ENCODE results near the gene MICAL2. TPM values are rescaled to one million over a fixed set of nuclear protein-coding genes. Genes with fewer than 3 reads are reported as not detected.

Gene MICAL2
- total RNA-seq, 1 experiment from 2014 or later, result 37.4 TPM

- no peak for DNase-seq (ENCODE audit: low read depth, low spot score)
- H3K36me3 ChIP-seq (ENCODE audit: control insufficient read depth in 1 of 2, insufficient read depth in 2 of 2, low read length in 2 of 2), result no peaks in the 10 kb centered on the region
- peaks cover 10% of the 10 kb centered on the region in 2 experiments for H3K4me1 ChIP-seq (ENCODE audit: control insufficient read depth in 1 of 2, insufficient read depth in 2 of 2, low read length in 2 of 2)
- H3K4me3 ChIP-seq (replicated peaks in 1 of 2; ENCODE audit: low read depth in 1 of 2, low read length in 2 of 2), result no peak overlapping the region
- H3K9me3 ChIP-seq (ENCODE audit: control insufficient read depth in 1 of 2, insufficient read depth in 1 of 2, low read depth in 1 of 2, low read length in 2 of 2), result no peaks in the 10 kb centered on the region
- no peaks in the 10 kb centered on the region for H3K9me2 ChIP-seq (ENCODE audit: insufficient read depth)
- H4K20me1 ChIP-seq (ENCODE audit: insufficient read depth), result no peaks in the 10 kb centered on the region
- no peak overlapping the region for H3K9ac ChIP-seq (ENCODE audit: low read length)
- ChIA-PET CTCF (interaction anchor here (1.6 kb wide), 1 partner anchor 22 kb away, joined by 7 read pairs; no protein-coding TSS in a partner anchor), RAD21 (ENCODE audit: low non-redundant PET in 1 of 2, low total read pairs in 2 of 2, uncharacterized antibody in 2 of 2, unreplicated experiment in 2 of 2) (no interaction called here), POLR2A (no interaction called here)
- H3K27me3 ChIP-seq (ENCODE audit: insufficient read depth, low read length), result no peaks in the 10 kb centered on the region
- BruUV-seq (replicated peaks), result no TSS peak
- no peak overlapping the region for H2AFZ ChIP-seq (ENCODE audit: low read depth, low read length, poor library complexity, severe bottlenecking)
- TF ChIP-seq ATF3 (IDR thresholded peaks at IDR 0.05) (no peak), JUND (IDR thresholded peaks at IDR 0.05) (peak; percentile 20; the same call in 1 of the 2 replicates), FOSL1 (IDR thresholded peaks at IDR 0.05; ENCODE audit: low read depth) (peak; percentile 33; the same call in 1 of the 2 replicates)
- H3K79me2 ChIP-seq (ENCODE audit: insufficient read depth, low read length), result no peaks in the 10 kb centered on the region
- peak; percentile 64 for ATAC-seq
- no peak overlapping the region for H3K4me2 ChIP-seq (ENCODE audit: low read length)
- H3K27ac ChIP-seq (ENCODE audit: low read depth, low read length), result peak overlapping the region; percentile 29; the same call in 1 of the 2 replicates
- intact Hi-C loops (cut with micrococcal nuclease), result no loop called here
Measured at GRCh38 chr11:12258451-12258850, 148.1 kb downstream of the MICAL2 start.

- DNase-seq (ENCODE audit: low read depth, low spot score) (no peak), ATAC-seq (no peak)
- H3K4me1 ChIP-seq (ENCODE audit: control insufficient read depth in 1 of 2, insufficient read depth in 2 of 2, low read length in 2 of 2), result peaks cover 10% of the 10 kb centered on the region in 2 experiments
- intact Hi-C loops (cut with micrococcal nuclease), result no loop called here
- no peak for TF ChIP-seq CTCF (IDR thresholded peaks at IDR 0.05 in 2 of 3, conservative IDR thresholded peaks at IDR 0.05 in 1 of 3; ENCODE audit: borderline replicate concordance in 1 of 3, insufficient read depth in 1 of 3, low read depth in 2 of 3, low read length in 2 of 3)
- no peak for TF ChIP-seq EZH2 (IDR thresholded peaks at IDR 0.05)
- no peak for TF ChIP-seq CBX3 (IDR thresholded peaks at IDR 0.05; ENCODE audit: low read depth)
- TF ChIP-seq RAD21 (IDR thresholded peaks at IDR 0.05; ENCODE audit: low read depth), result no peak
- no peak for TF ChIP-seq SRF (IDR thresholded peaks at IDR 0.05; ENCODE audit: low read depth)
- TF ChIP-seq ELF1 (IDR thresholded peaks at IDR 0.05; ENCODE audit: borderline replicate concordance, low read depth), result no peak
- TF ChIP-seq FOSL1 (IDR thresholded peaks at IDR 0.05; ENCODE audit: low read depth), result no peak
- TF ChIP-seq POLR2A (IDR thresholded peaks at IDR 0.05; ENCODE audit: borderline replicate concordance, extremely low read depth, insufficient read depth, insufficient read length), result no peak
- TF ChIP-seq EZH2phosphoT487 (IDR thresholded peaks at IDR 0.05; ENCODE audit: borderline replicate concordance), result no peak
- no peak for TF ChIP-seq REST (IDR thresholded peaks at IDR 0.05; ENCODE audit: low read depth)
- H3K9me3 ChIP-seq (ENCODE audit: control insufficient read depth in 1 of 2, insufficient read depth in 1 of 2, low read depth in 1 of 2, low read length in 2 of 2), result no peaks in the 10 kb centered on the region
- POLR2A ChIA-PET, result no interaction called here
- no peaks in the 10 kb centered on the region for H3K79me2 ChIP-seq (ENCODE audit: insufficient read depth, low read length)
- H3K36me3 ChIP-seq (ENCODE audit: control insufficient read depth in 1 of 2, insufficient read depth in 2 of 2, low read length in 2 of 2), result no peaks in the 10 kb centered on the region
- no peaks in the 10 kb centered on the region for H4K20me1 ChIP-seq (ENCODE audit: insufficient read depth)
- H3K9me2 ChIP-seq (ENCODE audit: insufficient read depth), result no peaks in the 10 kb centered on the region
- RAD21 ChIA-PET (ENCODE audit: low non-redundant PET in 1 of 2, low total read pairs in 2 of 2, uncharacterized antibody in 2 of 2, unreplicated experiment in 2 of 2), result no interaction called here
- H3K9ac ChIP-seq (ENCODE audit: low read length), result no peak overlapping the region
- BruUV-seq (replicated peaks), result no TSS peak
- no peak overlapping the region for H3K4me2 ChIP-seq (ENCODE audit: low read length)
- H3K27me3 ChIP-seq (ENCODE audit: insufficient read depth, low read length), result no peaks in the 10 kb centered on the region
- CTCF ChIA-PET, result no interaction called here
- no peak overlapping the region for H3K27ac ChIP-seq (ENCODE audit: low read depth, low read length)
- no peak overlapping the region for H3K4me3 ChIP-seq (replicated peaks in 1 of 2; ENCODE audit: low read depth in 1 of 2, low read length in 2 of 2)
- no peak overlapping the region for H2AFZ ChIP-seq (ENCODE audit: low read depth, low read length, poor library complexity, severe bottlenecking)
Measured at GRCh38 chr11:12259956-12260355, 149.6 kb downstream of the MICAL2 start.

Data from HCT116 (cell line).